Loucy (cell line): Measurements from ENCODE around the gene MUC5AC.

ENCODE experiments used
- CTCF ChIP-seq: fragments of 200-600 bp; sonication (generic); conservative IDR thresholded peaks from 2 replicates; pipeline ENCODE4 v1.5.1; 2014; ENCODE audit warnings: mild to moderate bottlenecking, antibody characterized with exemption, low read length
- EZH2phosphoT487 ChIP-seq: fragments of 200-600 bp; IDR thresholded peaks from 2 replicates; pipeline ENCODE4 v1.6.1; 2018; ENCODE audit warnings: antibody characterized with exemption, mild to moderate bottlenecking, moderate library complexity, borderline replicate concordance

- TF ChIP-seq CTCF (no peak), EZH2phosphoT487 (no peak)
Measured at GRCh38 chr11:1194231-1194976, 36.7 kb downstream of the MUC5AC start.
